ENCODE data around the gene INO80E. TPM values are rescaled to one million over a fixed set of nuclear protein-coding genes. Genes with fewer than 3 reads are reported as not detected.

INO80E gene
- polyA plus RNA-seq, 1 of the 3 experiments (the other 2 are of a cell fraction), result 46.6 TPM

GRCh38 chr16:29974291-29975133 lies 21.5 kb upstream of the INO80E start:
- Histone ChIP-seq H3K79me2 (ENCODE audit: insufficient read depth) (peaks cover 46% of the 10 kb centered on the region), H3K4me1 (ENCODE audit: control insufficient read depth in 1 of 2, insufficient read depth in 2 of 2, low read depth in 1 of 2, low read length in 1 of 2) (peaks cover 20 to 25% of the 10 kb centered on the region in 2 experiments; a peak in 3 of 4 replicates), H3K4me2 (peak overlapping the region; percentile 99), H2AFZ (ENCODE audit: low read depth) (peak overlapping the region; percentile 68), H3F3A (replicated peaks; ENCODE audit: insufficient read depth) (peaks cover 11% of the 10 kb centered on the region), H4K20me1 (ENCODE audit: insufficient read depth) (peaks cover 38% of the 10 kb centered on the region), H3K9me2 (no peaks in the 10 kb centered on the region), H3K36me3 (replicated peaks in 1 of 2; ENCODE audit: control insufficient read depth in 1 of 2, insufficient read depth in 2 of 2, low read length in 1 of 2) (peaks cover 9 to 30% of the 10 kb centered on the region in 2 experiments), H3K27ac (ENCODE audit: low read depth in 2 of 2, low read length in 1 of 2) (peak overlapping the region; percentile 69 to 88), H3K4me3 (ENCODE audit: low read depth in 2 of 2, low read length in 1 of 2) (peak overlapping the region; percentile 87 to 91), H3K9me3 (no peaks in the 10 kb centered on the region), H3K9ac (peak overlapping the region; percentile 82), H3K27me3 (ENCODE audit: insufficient read depth) (no peaks in the 10 kb centered on the region)
- DNase-seq, result peak; percentile 56
- TF ChIP-seq MAX (IDR thresholded peaks at IDR 0.05; ENCODE audit: low read depth), result no peak
- no peak for TF ChIP-seq SMC3 (IDR thresholded peaks at IDR 0.05; ENCODE audit: low read depth, low read length)
- no peak for TF ChIP-seq NFIC (IDR thresholded peaks at IDR 0.05; ENCODE audit: borderline replicate concordance)
- no peak for TF ChIP-seq NRF1 (IDR thresholded peaks at IDR 0.05; ENCODE audit: low read depth, low read length)
- no peak for TF ChIP-seq USF1 (IDR thresholded peaks at IDR 0.05; ENCODE audit: borderline replicate concordance, low read depth)
- no peak for TF ChIP-seq GATA2 (CRISPR knock-in tag; IDR thresholded peaks at IDR 0.05)
- TF ChIP-seq YY1 (IDR thresholded peaks at IDR 0.05; ENCODE audit: low read depth), result no peak
- TF ChIP-seq CTCF (IDR thresholded peaks at IDR 0.05), result no peak
- no peak for TF ChIP-seq POLR2AphosphoS5 (IDR thresholded peaks at IDR 0.05; ENCODE audit: low read depth, low read length)
- TF ChIP-seq FOSL2 (IDR thresholded peaks at IDR 0.05; ENCODE audit: borderline replicate concordance, low read depth), result no peak
- no peak for TF ChIP-seq USF2 (IDR thresholded peaks at IDR 0.05; ENCODE audit: borderline replicate concordance, low read depth, low read length)
- no peak for TF ChIP-seq GABPA (IDR thresholded peaks at IDR 0.05; ENCODE audit: low read depth)
- TF ChIP-seq CHD2 (IDR thresholded peaks at IDR 0.05; ENCODE audit: low read length, partially characterized antibody), result no peak
- WGBS (ENCODE audit: low lambda C conversion rate), result 3% methylated on average over 19 of the region's 31 CpGs
- POLR2A ChIA-PET, result no interaction called here
- CTCF ChIA-PET, result interaction anchor here (0.8 to 8.2 kb wide), 7 partner anchors 9 to 167 kb away, joined by 3 to 41 read pairs (median 3); partner anchors contain the start of genes PAGR1 and TMEM219

Data from SK-N-SH (cell line).